HG03045 (cell line): ENCODE results near the gene TTL.
A peak's percentile ranks its signal among the peaks of the same experiment; 100 is the strongest.
"Not testable (repeated sequence)": the region's sequence is repeated elsewhere in the genome, so short reads cannot be mapped to it uniquely, and the experiment has no call there.

Source experiments
- ATAC-seq: cut with Tn5 transposase; IDR thresholded peaks from one replicate; pipeline ENCODE4 v1.9.1; 2021; ENCODE audit warnings: mild to moderate bottlenecking, moderate library complexity; ENCODE audit not compliant: unreplicated experiment

Gene TTL

GRCh38 chr2:112481528-112482233, at the start of gene TTL:
TTL (plus strand) TSS chr2:112482156; CDS start chr2:112482345, 189 bp downstream.
- ATAC-seq, result peak; percentile 80

GRCh38 chr2:112432390-112432734, 49.6 kb upstream of the TTL start:
- not testable (repeated sequence) for ATAC-seq

DNA sequence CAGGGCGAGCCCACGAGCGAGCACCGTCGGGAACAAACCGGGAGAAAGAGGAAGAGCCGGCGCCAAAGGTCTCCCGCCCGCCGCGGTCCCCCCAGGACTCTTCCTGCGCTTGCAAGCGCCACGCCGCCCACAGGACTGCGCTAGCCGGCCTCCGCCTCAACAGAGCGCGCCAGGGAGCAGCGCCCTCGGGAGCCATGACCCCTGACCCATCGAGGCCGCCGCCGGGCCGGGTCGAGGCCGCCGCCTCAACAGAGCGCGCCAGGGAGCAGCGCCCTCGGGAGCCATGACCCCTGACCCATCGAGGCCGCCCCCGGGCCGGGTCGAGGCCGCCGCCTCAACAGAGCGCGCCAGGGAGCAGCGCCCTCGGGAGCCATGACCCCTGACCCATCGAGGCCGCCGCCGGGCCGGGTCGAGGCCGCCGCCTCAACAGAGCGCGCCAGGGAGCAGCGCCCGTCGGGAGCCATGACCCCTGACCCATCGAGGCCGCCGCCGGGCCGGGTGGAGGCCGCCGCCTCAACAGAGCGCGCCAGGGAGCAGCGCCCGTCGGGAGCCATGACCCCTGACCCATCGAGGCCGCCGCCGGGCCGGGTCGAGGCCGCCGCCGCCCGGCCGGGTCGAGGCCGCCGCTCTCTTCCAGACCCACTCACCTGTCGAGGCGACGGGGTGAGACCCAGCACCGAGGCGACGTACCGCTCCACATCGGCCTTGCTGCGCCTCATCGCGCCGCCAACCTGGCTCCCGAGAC, 49.0 kb upstream of the TTL start:
- ATAC-seq, result peak; percentile 50

DNA sequence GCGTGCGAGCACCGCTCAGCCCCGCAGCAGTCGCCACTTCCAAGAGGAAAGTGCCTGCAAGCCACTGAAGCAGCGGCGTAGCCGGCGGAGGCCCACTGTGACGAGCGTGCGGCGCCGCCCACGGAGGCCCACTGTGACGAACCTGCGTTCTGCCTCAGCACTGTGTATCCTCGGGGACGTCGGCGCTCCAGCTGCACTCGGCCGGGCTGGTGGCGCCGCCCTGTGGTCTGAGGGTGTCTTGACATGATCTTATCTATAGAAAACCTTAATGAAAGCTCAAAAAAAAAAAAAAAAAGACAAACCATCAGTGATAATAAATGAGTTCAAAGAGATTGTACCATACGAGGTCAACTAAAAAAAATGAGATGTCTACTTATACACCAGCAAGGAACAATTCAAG, 48.5 kb upstream of the TTL start, which contains the start of gene RGPD8:
Gene RGPD8, minus strand, starts transcription at position 166 of the 400 bp plus-strand sequence. CDS start 192 bp downstream, outside the sequence.
- ATAC-seq, result peak; percentile 99

DNA sequence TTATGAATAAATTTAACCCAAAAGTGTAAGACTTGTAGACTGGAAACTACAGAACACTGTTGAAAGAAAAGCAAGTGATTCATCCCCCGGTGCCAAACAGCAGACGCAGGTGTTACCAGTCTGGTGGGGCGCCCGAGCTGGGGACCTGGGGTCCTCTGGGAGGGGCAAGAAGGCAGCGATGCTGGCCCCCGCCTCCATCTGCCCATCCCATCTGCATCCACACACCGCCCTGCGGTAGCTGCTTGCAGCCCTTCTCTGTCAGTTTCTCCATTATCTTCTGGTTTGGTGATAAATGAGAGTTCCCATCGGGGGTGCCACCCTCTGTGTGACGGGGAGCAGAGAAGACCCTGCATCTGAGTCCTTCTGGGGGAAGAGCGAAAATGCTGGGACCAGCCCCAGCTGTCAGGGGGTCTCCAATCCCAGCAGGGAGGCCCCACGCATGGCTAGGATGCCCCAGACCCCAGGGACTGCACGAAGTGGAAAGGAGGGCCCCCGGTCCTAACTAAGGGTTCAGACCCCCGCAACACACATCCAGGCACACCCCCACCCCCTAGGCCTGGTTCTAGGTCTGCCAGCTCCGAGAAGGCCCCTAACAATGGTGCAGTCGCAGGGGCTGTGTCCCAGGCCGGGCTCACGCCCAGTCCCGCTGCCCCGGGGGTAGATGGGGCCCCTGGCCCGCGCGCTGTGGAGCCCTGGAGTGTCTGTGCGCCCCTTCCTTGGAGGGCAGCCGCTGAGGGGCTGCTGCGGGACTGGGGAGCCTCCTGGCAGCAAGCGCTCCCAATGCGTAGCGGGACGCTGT, 47.8 kb upstream of the TTL start:
- ATAC-seq, result no peak

DNA sequence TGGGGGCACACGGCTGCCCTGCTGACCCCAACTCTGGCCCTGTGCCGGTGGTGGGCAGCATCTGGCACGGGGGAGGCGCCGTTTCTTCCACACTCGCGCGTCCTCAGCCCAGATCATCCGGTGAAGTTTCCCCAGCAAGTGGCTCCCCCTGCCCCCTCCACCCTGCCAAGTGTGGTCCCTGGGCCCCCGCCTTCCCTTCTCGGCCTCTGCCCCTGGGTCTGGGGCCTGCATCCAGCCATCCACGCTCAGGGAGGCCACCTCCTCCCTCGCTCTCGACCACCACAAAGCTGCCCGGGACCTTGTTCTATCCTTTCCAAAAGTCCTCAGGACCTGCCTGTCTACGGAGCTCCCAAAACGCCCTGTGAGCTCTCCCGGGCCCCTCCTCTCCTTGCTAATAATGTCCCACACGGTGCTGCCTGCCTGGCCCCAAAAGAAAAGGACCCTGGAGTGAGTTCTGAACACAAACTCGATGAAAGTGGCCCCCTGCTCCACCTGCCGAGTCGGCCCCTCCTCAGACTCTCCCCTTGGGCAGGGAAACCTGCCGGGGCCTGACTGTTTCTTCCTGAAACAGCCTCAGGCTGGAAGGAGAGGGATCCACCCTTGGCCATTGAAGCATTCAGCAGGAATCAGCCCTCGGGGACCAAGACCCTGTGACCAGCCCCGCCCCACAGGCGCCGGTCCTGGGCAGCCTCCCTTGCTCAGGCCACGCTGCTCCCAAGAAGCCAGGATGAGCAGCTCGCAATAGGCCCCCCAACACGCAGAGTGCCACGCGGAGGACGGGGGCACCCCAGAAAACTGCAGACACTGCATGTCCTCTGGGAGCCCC, 46.9 kb upstream of the TTL start:
- ATAC-seq, result not testable (repeated sequence)

DNA sequence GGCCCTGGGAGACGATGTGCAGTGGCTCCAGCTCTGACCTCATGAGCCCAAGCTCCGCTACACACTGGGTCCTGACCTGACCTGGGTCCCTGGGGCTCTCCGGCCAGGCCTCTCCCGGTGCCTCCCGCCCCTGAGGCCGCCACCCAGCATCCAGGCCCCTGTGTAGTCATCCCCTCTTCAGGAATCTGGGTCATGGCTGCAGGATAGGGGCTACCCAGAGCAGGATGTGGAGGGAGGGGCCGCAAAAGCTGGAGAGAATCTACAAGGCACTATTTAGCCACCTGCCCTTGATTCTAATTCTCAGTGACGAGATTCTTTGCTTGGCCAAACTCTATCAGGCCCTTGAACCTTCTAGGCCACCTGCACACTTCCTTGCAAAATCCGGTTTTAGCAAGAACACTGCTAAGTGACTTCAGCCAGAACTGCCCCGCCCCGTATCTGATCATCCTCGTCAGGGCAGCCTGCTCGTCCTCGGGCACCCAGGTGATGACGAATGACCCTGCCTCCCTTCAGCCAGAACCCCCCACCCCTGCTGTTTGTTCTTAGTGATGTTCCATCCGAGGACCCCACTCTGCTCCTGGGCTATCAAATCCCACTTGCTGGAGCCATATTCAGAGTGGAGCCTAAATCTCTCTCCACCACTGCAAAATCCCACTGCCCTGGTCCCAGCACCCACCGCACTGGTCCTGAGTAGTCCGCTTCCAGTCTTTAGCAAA, 46.1 kb upstream of the TTL start:
- ATAC-seq, result not testable (repeated sequence)

DNA sequence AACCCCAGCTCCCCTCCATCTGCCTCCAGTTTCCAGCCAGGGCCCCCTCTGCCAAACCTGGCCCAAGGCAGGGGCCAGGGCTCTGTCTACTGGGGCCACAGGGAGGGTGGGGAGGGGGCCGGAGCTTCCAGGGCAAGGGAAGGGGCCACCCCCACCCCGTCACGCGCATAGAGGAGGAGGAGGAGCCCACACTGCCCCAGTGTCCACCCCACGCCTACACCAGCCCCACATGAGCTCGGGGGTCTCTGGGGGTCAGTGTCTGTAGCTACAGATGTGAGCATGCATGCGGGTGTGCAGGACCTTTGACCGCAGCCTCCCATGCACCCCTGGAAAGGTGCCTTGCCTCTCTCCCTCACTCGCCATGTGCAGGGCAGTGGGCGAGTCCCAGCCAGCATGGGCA, 45.0 kb upstream of the TTL start:
- not testable (repeated sequence) for ATAC-seq

DNA sequence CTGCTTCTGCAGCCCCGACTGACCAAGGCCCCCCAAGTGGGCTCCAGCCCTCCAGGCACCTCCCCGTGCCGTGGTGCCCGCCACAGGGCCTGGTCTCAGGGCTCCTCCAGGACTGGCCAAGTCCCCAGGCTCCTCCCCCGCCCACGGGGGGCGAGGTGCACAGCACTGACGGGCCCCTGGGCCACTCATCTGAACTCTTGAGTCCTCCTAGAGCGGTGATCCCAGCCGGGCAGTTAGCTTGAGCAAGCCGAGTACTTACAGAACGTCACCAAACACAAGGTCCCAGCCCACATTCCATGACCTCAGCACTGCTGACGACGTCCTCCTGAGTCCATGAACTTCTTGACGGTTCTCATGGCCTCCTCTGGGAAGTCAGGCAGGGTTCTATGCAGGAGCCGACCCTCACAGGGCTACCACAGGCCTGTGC, 44.5 kb upstream of the TTL start:
- ATAC-seq, result not testable (repeated sequence)

GRCh38 chr2:112438603-112439261, 43.2 kb upstream of the TTL start:
- ATAC-seq, result not testable (repeated sequence)

DNA sequence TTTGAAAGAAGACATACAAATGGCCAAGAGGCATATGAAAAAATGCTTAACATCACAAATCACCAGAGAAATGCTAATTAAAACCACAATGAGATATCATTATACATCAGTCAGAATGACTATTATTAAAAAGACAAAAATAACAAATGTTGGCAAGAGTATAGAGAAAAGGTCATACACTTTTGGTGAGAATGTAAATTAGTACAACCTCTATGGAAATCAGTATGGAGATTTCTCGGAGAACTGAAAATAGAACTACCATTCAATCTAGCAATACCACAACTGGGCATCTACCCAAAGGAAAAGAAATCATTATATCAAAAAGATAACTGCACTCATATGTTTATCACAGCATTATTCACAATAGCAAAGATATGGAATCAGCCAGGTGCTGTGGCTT, 37.7 kb upstream of the TTL start:
- not testable (repeated sequence) for ATAC-seq

- no peak for ATAC-seq
These were observed 32.1 kb upstream of the TTL start for GRCh38 chr2:112449854-112450253.

GRCh38 chr2:112451317-112451716, 30.6 kb upstream of the TTL start:
- ATAC-seq, result no peak

- ATAC-seq, result no peak
These were observed 27.4 kb upstream of the TTL start for GRCh38 chr2:112454586-112454985.

DNA sequence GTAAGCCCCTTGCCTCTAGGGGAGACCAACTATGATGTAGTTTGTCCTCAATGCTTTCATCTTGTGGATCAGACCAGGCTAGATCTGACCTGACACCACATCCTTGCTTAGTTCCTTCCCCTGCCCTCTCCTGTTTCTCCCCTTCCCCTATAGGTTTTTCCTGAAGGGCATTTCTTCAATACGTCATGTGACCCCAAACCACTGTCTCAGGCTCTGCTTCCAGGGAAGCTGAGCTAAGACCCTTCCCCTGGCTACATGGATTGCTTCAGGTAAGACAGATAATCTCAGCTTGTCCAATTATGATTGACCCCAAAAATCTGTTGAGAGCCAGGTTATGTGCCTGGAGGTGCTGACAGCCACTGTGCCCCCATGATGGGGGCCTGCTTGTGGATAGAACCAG, 22.6 kb upstream of the TTL start:
- no peak for ATAC-seq

DNA sequence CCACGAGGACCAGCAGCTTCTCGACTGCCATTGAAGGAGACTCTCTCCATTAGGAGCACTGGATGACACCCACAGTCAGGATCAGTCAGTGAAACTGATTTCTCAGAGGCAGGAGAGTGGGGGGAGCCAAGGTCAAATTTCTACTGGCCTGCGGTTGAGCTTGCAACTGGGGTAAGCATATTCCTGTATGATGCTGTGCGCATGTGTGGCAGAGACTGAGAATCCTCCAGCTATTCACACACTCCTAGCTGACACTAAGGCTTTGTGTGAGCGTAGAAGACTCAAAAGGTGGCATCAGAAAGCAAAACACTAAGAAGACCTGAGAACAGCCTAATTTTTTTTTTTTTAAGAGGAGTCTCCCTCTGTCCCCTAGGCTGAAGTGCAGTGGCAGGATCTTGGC, 19.8 kb upstream of the TTL start:
- ATAC-seq, result no peak

DNA sequence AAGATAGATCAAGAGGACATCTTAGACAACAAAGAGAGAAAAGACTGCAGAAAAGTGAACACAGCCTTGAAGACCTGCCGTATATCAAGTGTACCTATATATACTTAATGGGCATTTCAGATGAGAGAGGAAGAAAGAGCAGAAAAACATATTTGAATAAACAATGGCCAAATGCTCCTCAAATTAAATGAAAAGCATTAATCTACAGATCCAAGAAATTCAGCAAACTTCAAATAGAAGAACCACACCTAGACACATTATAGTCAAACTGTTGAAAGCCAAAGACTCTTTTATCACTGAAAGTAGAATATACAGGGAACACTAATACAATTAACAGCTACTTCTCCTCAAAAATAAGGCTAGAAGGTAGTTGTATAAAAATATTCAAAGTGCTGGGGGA, 18.7 kb upstream of the TTL start:
- no peak for ATAC-seq

DNA sequence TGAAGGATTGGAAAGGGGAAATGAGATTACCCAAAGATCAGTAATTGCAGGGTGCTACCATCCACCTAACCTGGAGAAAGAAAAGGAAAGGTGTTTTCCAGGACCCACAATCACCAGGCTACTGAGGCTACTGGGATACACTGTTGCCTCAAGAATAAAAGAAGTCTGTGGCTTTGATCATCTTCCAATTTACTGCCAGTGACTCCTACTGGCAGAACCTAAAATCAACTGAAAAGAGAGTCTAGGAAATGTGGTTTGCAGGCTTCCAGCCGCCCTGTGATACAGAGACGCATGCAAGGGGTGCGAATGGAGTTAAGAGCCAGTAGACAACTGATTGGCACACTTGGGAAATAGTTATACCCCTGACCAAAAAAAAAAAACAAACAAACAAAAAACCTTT, 16.6 kb upstream of the TTL start:
- no peak for ATAC-seq

- no peak for ATAC-seq
These were observed 9.3 kb upstream of the TTL start for GRCh38 chr2:112472547-112473263.
